A673 (cell line): ENCODE measurements around the gene TBC1D24. TPM values are rescaled to one million over a fixed set of nuclear protein-coding genes. Genes with fewer than 3 reads are reported as not detected.

Source experiments
- BruUV-seq: library from RNA; stranded (reverse); fragments of 400-500 nt; replicated peaks from 2 replicates; lab custom pipeline; 2021; lab: Mats Ljungman, UMichigan
- CTCF ChIA-PET: fragments of 300-600 bp; sonication (Branson Sonifier 250); formaldehyde crosslinking; loops from one replicate; lab custom pipeline; 2022; ENCODE audit warnings: antibody characterized with exemption; lab: Charles Lee
- POLR2A ChIA-PET: fragments of 300-600 bp; sonication (Branson Sonifier 250); formaldehyde crosslinking; loops from one replicate; lab custom pipeline; 2022; ENCODE audit warnings: antibody characterized with exemption; ENCODE audit not compliant: low non-redundant PET; lab: Charles Lee
- DNase-seq: peaks from one replicate; pipeline ENCODE4 v3.0.0-alpha.2; 2015; ENCODE audit warnings: low spot score
- H3K27ac ChIP-seq: fragments of 200-600 bp; sonication (generic); 2 replicates; pipeline ENCODE4 v1.5.1; 2016; ENCODE audit warnings: mixed run types, low read depth, mild to moderate bottlenecking, mixed read lengths, antibody characterized with exemption, low read length; ENCODE audit not compliant: poor library complexity, severe bottlenecking
- H3K27me3 ChIP-seq: fragments of 200-600 bp; sonication (generic); replicated peaks from 2 replicates; pipeline ENCODE4 v1.6.1; 2017; ENCODE audit warnings: mixed run types, low read depth, mild to moderate bottlenecking, mixed read lengths, antibody characterized with exemption, low read length; ENCODE audit not compliant: insufficient read depth, poor library complexity
- H3K36me3 ChIP-seq: fragments of 200-600 bp; sonication (generic); 2 replicates; pipeline ENCODE4 v1.6.1; 2016; ENCODE audit warnings: mixed run types, mild to moderate bottlenecking, mixed read lengths, antibody characterized with exemption, low read length; ENCODE audit not compliant: insufficient read depth, poor library complexity, severe bottlenecking
- H3K4me1 ChIP-seq: fragments of 200-600 bp; sonication (generic); 2 replicates; pipeline ENCODE4 v1.6.1; 2017; ENCODE audit warnings: mixed run types, mild to moderate bottlenecking, mixed read lengths, antibody characterized with exemption, low read length; ENCODE audit not compliant: insufficient read depth, poor library complexity, severe bottlenecking
- H3K4me3 ChIP-seq: fragments of 200-600 bp; sonication (generic); 2 replicates; pipeline ENCODE4 v1.5.1; 2016; ENCODE audit warnings: low read depth, mixed run types, mild to moderate bottlenecking, mixed read lengths, low read length; ENCODE audit not compliant: poor library complexity, severe bottlenecking
- H3K9me3 ChIP-seq: fragments of 200-600 bp; sonication (generic); 2 replicates; pipeline ENCODE4 v1.6.1; 2016; ENCODE audit warnings: mixed run types, low read depth, mild to moderate bottlenecking, mixed read lengths, antibody characterized with exemption, low read length; ENCODE audit not compliant: poor library complexity, severe bottlenecking
- EZH2 ChIP-seq: fragments of 200-600 bp; sonication (generic); IDR thresholded peaks from 2 replicates; pipeline ENCODE4 v1.6.1; 2017; ENCODE audit warnings: borderline replicate concordance, low read depth, mild to moderate bottlenecking, mixed read lengths, antibody characterized with exemption, low read length; ENCODE audit not compliant: poor library complexity, severe bottlenecking
- intact Hi-C: fragments of 100-400 bp; cut with micrococcal nuclease; formaldehyde crosslinking; loops from one replicate; pipeline ENCODE4 v1.10.0; 2022; ENCODE audit not compliant: unreplicated experiment
- total RNA-seq: library from RNA; stranded (reverse); gene quantifications from 2 replicates; pipeline ENCODE4 v1.2.3, GENCODE V29; 2021
- TF ChIP-seq, protein P1 (sequence below): fragments of 300-800, 200-600 bp; sonication (generic); conservative IDR thresholded peaks from 2 replicates; pipeline ENCODE4 v1.5.1; 2017; ENCODE audit warnings: low read depth, mild to moderate bottlenecking, antibody characterized with exemption, low read length, moderate library complexity, mixed read lengths

Gene TBC1D24
- total RNA-seq, 1 experiment from 2014 or later, result 24.2 TPM

DNA sequence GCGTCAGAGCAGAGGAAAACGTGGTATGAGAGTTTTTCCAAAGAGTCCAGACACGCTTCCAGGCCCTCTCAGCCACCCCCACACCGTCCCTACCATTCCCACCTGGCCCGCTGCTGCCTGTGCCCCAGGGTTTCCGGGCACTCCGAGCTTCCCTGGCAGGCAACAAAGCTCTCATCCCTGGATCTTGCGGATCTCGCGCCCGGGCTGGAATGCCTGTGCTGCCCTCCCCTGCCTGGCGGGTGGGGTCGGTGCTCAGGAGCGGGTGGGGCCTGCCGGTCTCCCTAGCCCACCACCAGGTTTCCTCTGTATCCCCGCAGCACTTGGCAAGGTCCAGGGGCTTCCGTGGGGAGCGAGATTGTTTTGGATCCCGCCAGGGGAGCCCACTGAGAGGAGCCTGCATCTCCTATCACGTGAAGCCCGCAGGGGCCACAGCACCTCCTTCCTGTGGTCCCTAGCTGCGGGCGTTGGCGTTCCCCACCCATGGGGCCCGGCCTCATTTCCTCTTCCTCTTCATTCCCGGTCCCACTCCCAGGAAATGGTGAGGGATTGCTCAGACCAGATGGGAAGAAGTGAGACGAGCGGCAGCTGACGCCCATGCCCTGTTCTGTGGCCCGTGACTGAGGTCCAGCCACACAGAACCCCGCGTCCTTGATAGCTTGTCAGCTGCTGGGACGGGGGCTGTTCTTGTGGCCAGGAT lies 11.0 kb downstream of the TBC1D24 start:
- intact Hi-C loops, result no loop called here
- Histone ChIP-seq H3K4me3 (no peak overlapping the region), H3K9me3 (no peaks in the 10 kb centered on the region), H3K4me1 (no peaks in the 10 kb centered on the region), H3K27me3 (no peaks in the 10 kb centered on the region), H3K36me3 (no peaks in the 10 kb centered on the region), H3K27ac (peak overlapping the region; percentile 8)
- CTCF ChIA-PET, result no interaction called here
- no TSS peak for BruUV-seq
- TF ChIP-seq EZH2, result no peak
- TF ChIP-seq, protein P1, sequence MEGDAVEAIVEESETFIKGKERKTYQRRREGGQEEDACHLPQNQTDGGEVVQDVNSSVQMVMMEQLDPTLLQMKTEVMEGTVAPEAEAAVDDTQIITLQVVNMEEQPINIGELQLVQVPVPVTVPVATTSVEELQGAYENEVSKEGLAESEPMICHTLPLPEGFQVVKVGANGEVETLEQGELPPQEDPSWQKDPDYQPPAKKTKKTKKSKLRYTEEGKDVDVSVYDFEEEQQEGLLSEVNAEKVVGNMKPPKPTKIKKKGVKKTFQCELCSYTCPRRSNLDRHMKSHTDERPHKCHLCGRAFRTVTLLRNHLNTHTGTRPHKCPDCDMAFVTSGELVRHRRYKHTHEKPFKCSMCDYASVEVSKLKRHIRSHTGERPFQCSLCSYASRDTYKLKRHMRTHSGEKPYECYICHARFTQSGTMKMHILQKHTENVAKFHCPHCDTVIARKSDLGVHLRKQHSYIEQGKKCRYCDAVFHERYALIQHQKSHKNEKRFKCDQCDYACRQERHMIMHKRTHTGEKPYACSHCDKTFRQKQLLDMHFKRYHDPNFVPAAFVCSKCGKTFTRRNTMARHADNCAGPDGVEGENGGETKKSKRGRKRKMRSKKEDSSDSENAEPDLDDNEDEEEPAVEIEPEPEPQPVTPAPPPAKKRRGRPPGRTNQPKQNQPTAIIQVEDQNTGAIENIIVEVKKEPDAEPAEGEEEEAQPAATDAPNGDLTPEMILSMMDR, result no peak
- POLR2A ChIA-PET, result no interaction called here
- DNase-seq, result no peak

DNA sequence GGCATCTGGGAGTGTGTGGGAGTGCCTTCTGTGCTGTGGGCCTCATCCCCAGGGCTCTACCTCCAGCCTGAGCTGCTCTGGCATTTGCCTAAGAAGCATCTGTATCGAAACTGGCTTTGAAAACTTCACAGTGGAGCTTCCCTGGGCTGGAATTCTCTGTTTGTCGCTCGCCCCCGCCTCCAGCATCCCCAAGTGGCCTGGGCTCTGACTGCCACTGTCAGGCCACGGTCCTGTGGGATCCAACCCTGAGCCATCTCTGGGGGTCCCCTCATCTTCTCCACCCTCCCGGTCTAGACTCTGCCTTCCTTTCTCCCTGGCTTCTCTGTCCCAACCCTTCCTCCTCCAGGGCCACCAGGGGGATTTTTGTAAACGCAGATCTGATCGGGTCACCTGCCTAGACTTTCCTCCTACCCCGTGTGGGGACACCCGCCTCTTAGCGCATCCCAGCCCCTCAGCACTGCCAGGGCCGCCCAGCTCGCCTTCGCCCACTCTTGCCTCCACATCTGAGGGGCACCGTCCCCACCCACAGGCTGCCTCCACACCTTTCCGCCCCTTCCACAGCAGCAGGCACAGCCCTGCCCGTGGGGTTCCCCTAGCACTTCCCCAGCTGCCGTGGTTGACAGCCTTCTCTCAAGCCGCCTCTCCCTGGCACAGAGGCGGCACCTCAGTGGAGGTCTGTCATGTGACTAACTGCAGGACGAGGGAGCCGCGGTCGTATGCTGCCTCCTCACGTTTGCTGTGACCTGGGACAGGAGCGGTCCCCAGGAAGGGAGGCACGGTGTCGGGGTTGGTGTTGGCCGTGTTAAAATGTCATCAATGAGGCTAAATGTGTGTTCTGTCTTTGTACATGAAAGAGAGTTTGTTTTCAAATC lies 12.0 kb downstream of the TBC1D24 start:
- ChIA-PET POLR2A (no interaction called here), CTCF (no interaction called here)
- TF ChIP-seq, protein P1, result 0 out of 2 replicates have a peak, but pooled peaks have one; percentile 12
- TF ChIP-seq EZH2, result no peak
- intact Hi-C loops, result no loop called here
- peak overlapping the region; percentile 16 for H3K27ac ChIP-seq
- no peak for DNase-seq
- H3K27me3 ChIP-seq, result no peaks in the 10 kb centered on the region
- H3K4me3 ChIP-seq, result no peak overlapping the region
- H3K4me1 ChIP-seq, result no peaks in the 10 kb centered on the region
- no peaks in the 10 kb centered on the region for H3K9me3 ChIP-seq
- no peaks in the 10 kb centered on the region for H3K36me3 ChIP-seq
- no TSS peak for BruUV-seq

DNA sequence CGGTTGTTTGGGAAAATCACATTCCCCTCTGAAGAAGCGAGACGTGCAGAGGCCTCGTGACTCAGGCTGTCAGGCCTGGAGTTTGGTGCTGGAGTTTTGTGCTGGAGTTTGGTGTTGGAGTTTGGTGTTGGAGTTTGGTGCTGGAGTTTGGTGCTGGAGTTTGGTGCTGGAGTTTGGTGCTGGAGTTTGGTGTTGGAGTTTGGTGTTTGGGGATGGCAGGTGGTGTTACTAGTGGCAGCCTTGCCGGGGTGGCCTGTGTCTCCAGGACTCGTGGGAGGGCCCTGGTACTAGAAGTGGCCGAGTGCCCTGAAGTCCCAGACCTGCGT lies 12.6 kb downstream of the TBC1D24 start:
- Histone ChIP-seq H3K4me1 (no peaks in the 10 kb centered on the region), H3K4me3 (no peak overlapping the region), H3K9me3 (no peaks in the 10 kb centered on the region), H3K27ac (no peak overlapping the region), H3K27me3 (no peaks in the 10 kb centered on the region), H3K36me3 (no peaks in the 10 kb centered on the region)
- ChIA-PET CTCF (no interaction called here), POLR2A (no interaction called here)
- BruUV-seq, result no TSS peak
- intact Hi-C loops, result no loop called here
- no peak for DNase-seq
- TF ChIP-seq, protein P1, result no peak
- TF ChIP-seq EZH2, result no peak
